ENCODE results near the gene MGST1. TPM values are rescaled to one million over a fixed set of nuclear protein-coding genes. Genes with fewer than 3 reads are reported as not detected.

MGST1 gene
- total and polyA plus RNA-seq, 2 experiments from 2014 or later, result 297 to 1,400 TPM

GRCh38 chr12:16330560-16330959 lies 16.9 kb upstream of the MGST1 start:
- H3K27ac Mint-ChIP-seq, result no peak overlapping the region
- no peaks in the 10 kb centered on the region for H3K79me2 ChIP-seq (replicated peaks; ENCODE audit: insufficient read depth)
- no peaks in the 10 kb centered on the region for H3F3A ChIP-seq (replicated peaks; ENCODE audit: low read depth)
- peaks cover 6% of the 10 kb centered on the region; the same call in 1 of the 2 replicates for H3K9me2 ChIP-seq (ENCODE audit: insufficient read depth)
- H3K4me1 ChIP-seq (ENCODE audit: insufficient read depth), result no peaks in the 10 kb centered on the region
- H3K9me3 Mint-ChIP-seq, result peaks cover 10% of the 10 kb centered on the region
- H3K36me3 Mint-ChIP-seq (ENCODE audit: low read depth), result peaks cover 2% of the 10 kb centered on the region; the same call in 1 of the 3 replicates
- no peaks in the 10 kb centered on the region for H3K27me3 Mint-ChIP-seq (ENCODE audit: insufficient read depth, low read depth, poor library complexity)
- TF ChIP-seq REST (IDR thresholded peaks at IDR 0.05; ENCODE audit: unreplicated experiment) (no peak), ZNF331 (CRISPR knock-in tag; IDR thresholded peaks at IDR 0.05; ENCODE audit: low read depth) (no peak), CTCF (conservative IDR thresholded peaks at IDR 0.05; ENCODE audit: low read depth in 2 of 2) (no peak), EZH2phosphoT487 (IDR thresholded peaks at IDR 0.05; ENCODE audit: unreplicated experiment) (no peak), CREB1 (CRISPR knock-in tag; IDR thresholded peaks at IDR 0.05; ENCODE audit: low read depth) (no peak), STAT1 (IDR thresholded peaks at IDR 0.05; ENCODE audit: unreplicated experiment) (no peak), NANOG (IDR thresholded peaks at IDR 0.05; ENCODE audit: borderline replicate concordance) (no peak), ZNF114 (CRISPR knock-in tag; IDR thresholded peaks at IDR 0.05) (no peak), ZNF462 (CRISPR knock-in tag; IDR thresholded peaks at IDR 0.05) (no peak), ETS1 (IDR thresholded peaks at IDR 0.05) (no peak), EZH2 (IDR thresholded peaks at IDR 0.05; ENCODE audit: low read depth, unreplicated experiment) (no peak), POLR2AphosphoS5 (IDR thresholded peaks at IDR 0.05; ENCODE audit: low read depth) (no peak)
- H3K4me2 ChIP-seq, result no peak overlapping the region
- no peak overlapping the region for H3K27ac ChIP-seq (ENCODE audit: low read depth)
- H3K27me3 ChIP-seq (ENCODE audit: insufficient read depth), result no peaks in the 10 kb centered on the region
- no peak overlapping the region for H3K4me3 ChIP-seq
- no peak overlapping the region for H3K4me3 Mint-ChIP-seq
- DNase-seq (ENCODE audit: low spot score), result no peak
- H3K36me3 ChIP-seq (ENCODE audit: insufficient read depth), result no peaks in the 10 kb centered on the region
- H2AFZ ChIP-seq, result no peak overlapping the region
- no peaks in the 10 kb centered on the region for H4K20me1 ChIP-seq (replicated peaks; ENCODE audit: insufficient read depth)
- no peaks in the 10 kb centered on the region for H3K4me1 Mint-ChIP-seq
- no peak for ATAC-seq
